ENCODE data around the gene RELT.

The RELT gene

GRCh38 chr11:73395297-73396208 is 19.4 kb downstream of the RELT start:
- Histone ChIP-seq H3K79me2 (ENCODE audit: insufficient read depth, low read length) (peaks cover 6% of the 10 kb centered on the region; the same call in 1 of the 2 replicates), H3K9me2 (replicated peaks; ENCODE audit: insufficient read depth, low read length) (no peaks in the 10 kb centered on the region), H3K9me3 (ENCODE audit: insufficient read depth, low read length) (no peaks in the 10 kb centered on the region), H3F3A (ENCODE audit: insufficient read depth) (0 out of 2 replicates have a peak, but pooled peaks cover 3% of the 10 kb centered on the region), H3K4me3 (ENCODE audit: insufficient read depth, low read length, poor library complexity, severe bottlenecking) (no peak overlapping the region), H3K27me3 (ENCODE audit: low read length) (no peaks in the 10 kb centered on the region), H2AFZ (ENCODE audit: low read depth, low read length, severe bottlenecking) (no peak overlapping the region), H4K20me1 (ENCODE audit: low read depth, low read length) (no peaks in the 10 kb centered on the region), H3K9ac (ENCODE audit: low read length) (no peak overlapping the region), H3K27ac (ENCODE audit: low read depth, low read length) (no peak overlapping the region), H3K4me2 (ENCODE audit: low read depth, low read length, poor library complexity, severe bottlenecking) (no peak overlapping the region), H3K36me3 (ENCODE audit: low read length) (no peaks in the 10 kb centered on the region)
- TF ChIP-seq EZH2phosphoT487 (conservative IDR thresholded peaks at IDR 0.05; ENCODE audit: low read length), result no peak

- H3K9ac ChIP-seq (ENCODE audit: low read length), result no peak overlapping the region
Observed at GRCh38 chr11:73396251-73396930, 20.2 kb downstream of the RELT start.

GRCh38 chr11:73396985-73397384 is 20.8 kb downstream of the RELT start:
- Histone ChIP-seq H3K4me2 (ENCODE audit: low read depth, low read length, poor library complexity, severe bottlenecking) (no peak overlapping the region), H2AFZ (ENCODE audit: low read depth, low read length, severe bottlenecking) (no peak overlapping the region), H3K9me3 (ENCODE audit: insufficient read depth, low read length) (no peaks in the 10 kb centered on the region), H3K4me3 (ENCODE audit: insufficient read depth, low read length, poor library complexity, severe bottlenecking) (no peak overlapping the region), H4K20me1 (ENCODE audit: low read depth, low read length) (no peaks in the 10 kb centered on the region), H3K79me2 (ENCODE audit: insufficient read depth, low read length) (no peaks in the 10 kb centered on the region), H3F3A (ENCODE audit: insufficient read depth) (0 out of 2 replicates have a peak, but pooled peaks cover 6% of the 10 kb centered on the region), H3K36me3 (ENCODE audit: low read length) (no peaks in the 10 kb centered on the region), H3K9ac (ENCODE audit: low read length) (no peak overlapping the region), H3K27me3 (ENCODE audit: low read length) (no peaks in the 10 kb centered on the region), H3K27ac (ENCODE audit: low read depth, low read length) (no peak overlapping the region), H3K9me2 (replicated peaks; ENCODE audit: insufficient read depth, low read length) (no peaks in the 10 kb centered on the region)
- no peak for TF ChIP-seq CTCF (IDR thresholded peaks at IDR 0.05; ENCODE audit: insufficient read depth, low read length, poor library complexity, severe bottlenecking)
- TF ChIP-seq EZH2phosphoT487 (conservative IDR thresholded peaks at IDR 0.05; ENCODE audit: low read length), result no peak

More at GRCh38 chr11:73396251-73396930, 20.2 kb downstream of the RELT start:
- H3K4me2 ChIP-seq (ENCODE audit: low read depth, low read length, poor library complexity, severe bottlenecking), result no peak overlapping the region
- H2AFZ ChIP-seq (ENCODE audit: low read depth, low read length, severe bottlenecking), result no peak overlapping the region
- no peak overlapping the region for H3K27ac ChIP-seq (ENCODE audit: low read depth, low read length)
- no peaks in the 10 kb centered on the region for H3K9me3 ChIP-seq (ENCODE audit: insufficient read depth, low read length)
- H3K79me2 ChIP-seq (ENCODE audit: insufficient read depth, low read length), result no peaks in the 10 kb centered on the region
- H3K36me3 ChIP-seq (ENCODE audit: low read length), result no peaks in the 10 kb centered on the region
- no peak overlapping the region for H3K4me3 ChIP-seq (ENCODE audit: insufficient read depth, low read length, poor library complexity, severe bottlenecking)
- no peaks in the 10 kb centered on the region for H3K27me3 ChIP-seq (ENCODE audit: low read length)
- H3F3A ChIP-seq (ENCODE audit: insufficient read depth), result 0 out of 2 replicates have a peak, but pooled peaks cover 6% of the 10 kb centered on the region
- no peaks in the 10 kb centered on the region for H4K20me1 ChIP-seq (ENCODE audit: low read depth, low read length)
- TF ChIP-seq CTCF (IDR thresholded peaks at IDR 0.05; ENCODE audit: insufficient read depth, low read length, poor library complexity, severe bottlenecking), result no peak
- TF ChIP-seq EZH2phosphoT487 (conservative IDR thresholded peaks at IDR 0.05; ENCODE audit: low read length), result no peak
- H3K9me2 ChIP-seq (replicated peaks; ENCODE audit: insufficient read depth, low read length), result no peaks in the 10 kb centered on the region
